Measurements from ENCODE around the gene KDM4C. TPM values are rescaled to one million over a fixed set of nuclear protein-coding genes. Genes with fewer than 3 reads are reported as not detected.

Gene KDM4C
- total RNA-seq, 1 experiment from 2014 or later: 16.8 TPM

DNA sequence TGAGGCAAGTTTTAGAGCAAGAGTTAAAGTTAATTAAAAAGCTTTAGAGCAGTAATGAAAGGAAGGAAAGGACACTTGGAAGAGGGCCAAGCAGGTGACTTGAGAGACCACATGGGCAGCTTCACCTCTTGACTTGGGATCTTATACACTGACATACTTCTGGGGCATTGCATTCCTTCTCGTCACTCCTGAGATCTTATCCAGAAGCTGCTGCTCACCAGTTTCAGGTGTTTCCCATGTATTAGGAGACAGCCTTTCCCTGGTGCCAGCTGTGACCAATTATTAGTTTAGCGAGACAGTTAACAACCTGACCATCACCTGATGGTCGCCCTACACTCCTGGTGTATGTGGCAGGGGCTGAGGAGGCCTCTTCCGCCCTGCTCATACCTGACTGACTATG, 382.1 kb downstream of the KDM4C start:
- DNase-seq (ENCODE audit: low read depth, low spot score) (no peak), ATAC-seq (no peak)
- no peak overlapping the region for H3K4me2 ChIP-seq (ENCODE audit: low read length)
- no peaks in the 10 kb centered on the region for H3K27me3 ChIP-seq (ENCODE audit: insufficient read depth, low read length)
- H3K79me2 ChIP-seq (ENCODE audit: insufficient read depth, low read length): no peaks in the 10 kb centered on the region
- no peaks in the 10 kb centered on the region for H3K4me1 ChIP-seq (ENCODE audit: control insufficient read depth in 1 of 2, insufficient read depth in 2 of 2, low read length in 2 of 2)
- POLR2A ChIA-PET: no interaction called here
- H3K9me3 ChIP-seq (ENCODE audit: control insufficient read depth in 1 of 2, insufficient read depth in 1 of 2, low read depth in 1 of 2, low read length in 2 of 2): no peaks in the 10 kb centered on the region
- H3K36me3 ChIP-seq (ENCODE audit: control insufficient read depth in 1 of 2, insufficient read depth in 2 of 2, low read length in 2 of 2): no peaks in the 10 kb centered on the region
- CTCF ChIA-PET: no interaction called here
- H3K9ac ChIP-seq (ENCODE audit: low read length): no peak overlapping the region
- H3K9me2 ChIP-seq (ENCODE audit: insufficient read depth): no peaks in the 10 kb centered on the region
- H3K27ac ChIP-seq (ENCODE audit: low read depth, low read length): no peak overlapping the region
- intact Hi-C loops (cut with micrococcal nuclease): no loop called here
- TF ChIP-seq, protein P1, sequence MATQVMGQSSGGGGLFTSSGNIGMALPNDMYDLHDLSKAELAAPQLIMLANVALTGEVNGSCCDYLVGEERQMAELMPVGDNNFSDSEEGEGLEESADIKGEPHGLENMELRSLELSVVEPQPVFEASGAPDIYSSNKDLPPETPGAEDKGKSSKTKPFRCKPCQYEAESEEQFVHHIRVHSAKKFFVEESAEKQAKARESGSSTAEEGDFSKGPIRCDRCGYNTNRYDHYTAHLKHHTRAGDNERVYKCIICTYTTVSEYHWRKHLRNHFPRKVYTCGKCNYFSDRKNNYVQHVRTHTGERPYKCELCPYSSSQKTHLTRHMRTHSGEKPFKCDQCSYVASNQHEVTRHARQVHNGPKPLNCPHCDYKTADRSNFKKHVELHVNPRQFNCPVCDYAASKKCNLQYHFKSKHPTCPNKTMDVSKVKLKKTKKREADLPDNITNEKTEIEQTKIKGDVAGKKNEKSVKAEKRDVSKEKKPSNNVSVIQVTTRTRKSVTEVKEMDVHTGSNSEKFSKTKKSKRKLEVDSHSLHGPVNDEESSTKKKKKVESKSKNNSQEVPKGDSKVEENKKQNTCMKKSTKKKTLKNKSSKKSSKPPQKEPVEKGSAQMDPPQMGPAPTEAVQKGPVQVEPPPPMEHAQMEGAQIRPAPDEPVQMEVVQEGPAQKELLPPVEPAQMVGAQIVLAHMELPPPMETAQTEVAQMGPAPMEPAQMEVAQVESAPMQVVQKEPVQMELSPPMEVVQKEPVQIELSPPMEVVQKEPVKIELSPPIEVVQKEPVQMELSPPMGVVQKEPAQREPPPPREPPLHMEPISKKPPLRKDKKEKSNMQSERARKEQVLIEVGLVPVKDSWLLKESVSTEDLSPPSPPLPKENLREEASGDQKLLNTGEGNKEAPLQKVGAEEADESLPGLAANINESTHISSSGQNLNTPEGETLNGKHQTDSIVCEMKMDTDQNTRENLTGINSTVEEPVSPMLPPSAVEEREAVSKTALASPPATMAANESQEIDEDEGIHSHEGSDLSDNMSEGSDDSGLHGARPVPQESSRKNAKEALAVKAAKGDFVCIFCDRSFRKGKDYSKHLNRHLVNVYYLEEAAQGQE (IDR thresholded peaks at IDR 0.05; ENCODE audit: low read depth): no peak
- TF ChIP-seq SRF (IDR thresholded peaks at IDR 0.05; ENCODE audit: low read depth): no peak
- no peak for TF ChIP-seq SP1 (IDR thresholded peaks at IDR 0.05; ENCODE audit: low read depth)
- TF ChIP-seq POLR2A (IDR thresholded peaks at IDR 0.05; ENCODE audit: borderline replicate concordance, extremely low read depth, insufficient read depth, insufficient read length): no peak
- no peak for TF ChIP-seq TCF7L2 (IDR thresholded peaks at IDR 0.05; ENCODE audit: borderline replicate concordance, extremely low read depth, insufficient read depth, insufficient read length)
- TF ChIP-seq JUND (IDR thresholded peaks at IDR 0.05): no peak
- no peak for TF ChIP-seq RAD21 (IDR thresholded peaks at IDR 0.05; ENCODE audit: low read depth)
- BruUV-seq (replicated peaks): no TSS peak
- RAD21 ChIA-PET (ENCODE audit: low non-redundant PET in 1 of 2, low total read pairs in 2 of 2, uncharacterized antibody in 2 of 2, unreplicated experiment in 2 of 2): no interaction called here
- no peaks in the 10 kb centered on the region for H4K20me1 ChIP-seq (ENCODE audit: insufficient read depth)
- no peak overlapping the region for H2AFZ ChIP-seq (ENCODE audit: low read depth, low read length, poor library complexity, severe bottlenecking)
- H3K4me3 ChIP-seq (replicated peaks in 1 of 2; ENCODE audit: low read depth in 1 of 2, low read length in 2 of 2): no peak overlapping the region

DNA sequence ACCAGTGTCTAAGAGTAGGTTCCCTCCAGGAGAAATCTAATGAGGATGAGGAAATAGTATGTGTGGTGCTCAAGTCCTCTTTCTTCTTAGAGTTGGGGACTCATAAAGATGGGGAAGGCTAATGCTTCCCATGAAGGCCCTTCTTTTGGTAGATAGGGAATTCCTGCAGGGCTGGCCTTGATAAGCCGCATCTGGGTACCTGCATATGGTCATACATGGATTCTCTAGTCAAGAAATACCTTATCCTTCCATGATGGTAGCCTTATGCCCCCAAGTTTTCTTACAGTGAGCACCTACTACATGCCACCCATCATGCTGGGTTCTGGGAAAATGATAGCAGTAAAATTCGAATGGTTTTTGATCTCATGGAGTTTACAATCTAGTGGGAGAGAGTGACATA, 382.6 kb downstream of the KDM4C start:
- POLR2A ChIA-PET: no interaction called here
- no peak for DNase-seq (ENCODE audit: low read depth, low spot score)
- no peak for ATAC-seq
- Histone ChIP-seq H3K27ac (ENCODE audit: low read depth, low read length) (no peak overlapping the region), H3K9ac (ENCODE audit: low read length) (no peak overlapping the region), H4K20me1 (ENCODE audit: insufficient read depth) (no peaks in the 10 kb centered on the region), H3K4me1 (ENCODE audit: control insufficient read depth in 1 of 2, insufficient read depth in 2 of 2, low read length in 2 of 2) (no peaks in the 10 kb centered on the region), H3K9me3 (ENCODE audit: control insufficient read depth in 1 of 2, insufficient read depth in 1 of 2, low read depth in 1 of 2, low read length in 2 of 2) (no peaks in the 10 kb centered on the region), H3K4me3 (replicated peaks in 1 of 2; ENCODE audit: low read depth in 1 of 2, low read length in 2 of 2) (no peak overlapping the region), H3K36me3 (ENCODE audit: control insufficient read depth in 1 of 2, insufficient read depth in 2 of 2, low read length in 2 of 2) (no peaks in the 10 kb centered on the region), H3K79me2 (ENCODE audit: insufficient read depth, low read length) (no peaks in the 10 kb centered on the region), H2AFZ (ENCODE audit: low read depth, low read length, poor library complexity, severe bottlenecking) (no peak overlapping the region), H3K4me2 (ENCODE audit: low read length) (no peak overlapping the region), H3K9me2 (ENCODE audit: insufficient read depth) (no peaks in the 10 kb centered on the region), H3K27me3 (ENCODE audit: insufficient read depth, low read length) (no peaks in the 10 kb centered on the region)
- CTCF ChIA-PET: no interaction called here
- intact Hi-C loops (cut with micrococcal nuclease): no loop called here
- RAD21 ChIA-PET (ENCODE audit: low non-redundant PET in 1 of 2, low total read pairs in 2 of 2, uncharacterized antibody in 2 of 2, unreplicated experiment in 2 of 2): no interaction called here
- no TSS peak for BruUV-seq (replicated peaks)
- TF ChIP-seq ELF1 (IDR thresholded peaks at IDR 0.05; ENCODE audit: borderline replicate concordance, low read depth): no peak
- no peak for TF ChIP-seq ZNF274 (IDR thresholded peaks at IDR 0.05; ENCODE audit: low read depth, low read length)
- TF ChIP-seq, protein P2, sequence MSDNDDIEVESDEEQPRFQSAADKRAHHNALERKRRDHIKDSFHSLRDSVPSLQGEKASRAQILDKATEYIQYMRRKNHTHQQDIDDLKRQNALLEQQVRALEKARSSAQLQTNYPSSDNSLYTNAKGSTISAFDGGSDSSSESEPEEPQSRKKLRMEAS (IDR thresholded peaks at IDR 0.05): no peak
